M059J (cell line): Measurements from ENCODE around the gene TMEM151B. TPM values are rescaled to one million over a fixed set of nuclear protein-coding genes. Genes with fewer than 3 reads are reported as not detected.

Experiments used
- DNase-seq: peaks from one replicate; pipeline ENCODE4 v3.0.0-alpha.2; 2012; ENCODE audit warnings: low read depth
- total RNA-seq: library from RNA; depleted of rRNA; stranded (reverse); fragments of >200 nt; shearing (Covaris generic); gene quantifications from 2 replicates; pipeline ENCODE4 v1.2.3, GENCODE V29; 2014

Gene TMEM151B
- total RNA-seq, 1 experiment from 2014 or later, result not detected

DNA sequence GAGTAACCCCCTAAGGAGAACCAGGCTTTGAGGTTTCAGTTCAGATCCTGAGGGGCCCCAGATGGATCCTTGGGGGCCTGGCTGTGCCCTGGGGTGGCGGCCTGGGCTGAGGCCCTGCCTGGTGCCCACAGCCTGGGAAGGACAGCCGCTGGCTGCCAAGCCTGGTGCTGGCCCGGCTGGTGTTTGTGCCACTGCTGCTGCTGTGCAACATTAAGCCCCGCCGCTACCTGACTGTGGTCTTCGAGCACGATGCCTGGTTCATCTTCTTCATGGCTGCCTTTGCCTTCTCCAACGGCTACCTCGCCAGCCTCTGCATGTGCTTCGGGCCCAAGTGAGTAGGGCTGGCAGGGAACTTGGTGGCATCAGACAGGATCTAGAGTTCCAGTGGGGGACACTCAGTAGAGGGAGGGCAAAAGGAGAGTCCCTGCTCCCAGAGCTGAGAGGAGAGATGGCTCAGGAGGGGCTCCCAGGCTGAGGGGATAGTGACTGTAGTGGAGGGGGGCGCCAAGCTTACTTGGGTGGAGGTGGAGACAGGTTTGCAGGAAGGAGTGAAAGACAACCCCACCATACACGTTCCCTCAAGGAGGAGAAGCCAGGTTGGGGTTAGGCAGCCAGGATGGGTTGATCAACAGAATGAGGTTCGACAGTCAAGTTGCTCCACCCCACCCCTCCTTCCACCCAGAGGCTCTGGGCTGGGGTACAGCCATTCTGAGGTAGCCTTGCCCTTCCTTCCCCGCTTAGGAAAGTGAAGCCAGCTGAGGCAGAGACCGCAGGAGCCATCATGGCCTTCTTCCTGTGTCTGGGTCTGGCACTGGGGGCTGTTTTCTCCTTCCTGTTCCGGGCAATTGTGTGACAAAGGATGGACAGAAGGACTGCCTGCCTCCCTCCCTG lies 37.3 kb upstream of the TMEM151B start:
- DNase-seq, result no peak

DNA sequence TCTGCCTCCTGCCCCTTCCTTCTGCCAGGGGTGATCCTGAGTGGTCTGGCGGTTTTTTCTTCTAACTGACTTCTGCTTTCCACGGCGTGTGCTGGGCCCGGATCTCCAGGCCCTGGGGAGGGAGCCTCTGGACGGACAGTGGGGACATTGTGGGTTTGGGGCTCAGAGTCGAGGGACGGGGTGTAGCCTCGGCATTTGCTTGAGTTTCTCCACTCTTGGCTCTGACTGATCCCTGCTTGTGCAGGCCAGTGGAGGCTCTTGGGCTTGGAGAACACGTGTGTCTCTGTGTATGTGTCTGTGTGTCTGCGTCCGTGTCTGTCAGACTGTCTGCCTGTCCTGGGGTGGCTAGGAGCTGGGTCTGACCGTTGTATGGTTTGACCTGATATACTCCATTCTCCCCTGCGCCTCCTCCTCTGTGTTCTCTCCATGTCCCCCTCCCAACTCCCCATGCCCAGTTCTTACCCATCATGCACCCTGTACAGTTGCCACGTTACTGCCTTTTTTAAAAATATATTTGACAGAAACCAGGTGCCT lies 36.6 kb upstream of the TMEM151B start:
- no peak for DNase-seq

DNA sequence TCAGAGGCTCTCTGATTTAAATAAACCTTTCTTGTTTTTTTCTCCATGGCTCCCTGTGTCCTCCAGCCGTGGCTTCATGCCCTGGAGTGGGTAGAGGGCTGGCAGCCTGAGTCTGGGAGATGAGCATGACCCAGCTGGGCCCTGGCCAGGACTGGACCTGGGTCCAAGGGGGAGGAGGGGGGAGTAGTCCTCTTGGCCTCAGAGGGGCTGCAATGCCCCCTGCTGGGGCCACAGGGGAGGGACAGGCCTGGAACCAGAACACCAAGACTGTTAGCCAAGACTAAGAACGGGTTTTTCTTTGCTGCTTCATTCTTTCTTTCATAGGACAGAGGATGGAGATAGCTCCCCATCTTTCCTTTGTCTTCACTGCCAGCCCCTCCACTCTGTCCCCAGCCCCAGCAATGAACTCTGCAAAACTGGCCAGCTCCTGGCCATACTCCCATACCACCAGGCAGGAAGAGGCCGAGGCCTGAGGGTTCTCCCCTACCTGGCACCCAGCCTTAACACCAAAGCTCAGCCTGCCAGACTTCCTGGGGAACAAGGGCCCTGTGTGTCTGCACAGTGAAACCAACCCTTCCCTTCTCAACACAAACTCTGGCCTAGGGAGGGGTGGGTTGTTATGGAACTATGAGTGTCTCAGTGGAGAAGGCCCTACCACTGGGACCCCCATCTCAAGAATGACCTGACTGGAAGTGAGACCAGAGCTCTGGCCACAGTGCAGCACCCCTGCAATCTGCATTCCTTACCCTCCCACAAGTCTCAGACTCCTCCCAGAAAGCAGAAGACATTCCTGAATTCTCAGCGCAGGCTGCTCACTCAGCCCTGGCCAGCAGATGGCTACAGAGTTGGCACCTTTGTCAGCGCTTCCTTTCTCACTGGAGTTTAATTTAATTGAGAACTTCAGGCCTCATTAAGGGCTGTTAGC lies 35.9 kb upstream of the TMEM151B start:
- peak; percentile 90 for DNase-seq

DNA sequence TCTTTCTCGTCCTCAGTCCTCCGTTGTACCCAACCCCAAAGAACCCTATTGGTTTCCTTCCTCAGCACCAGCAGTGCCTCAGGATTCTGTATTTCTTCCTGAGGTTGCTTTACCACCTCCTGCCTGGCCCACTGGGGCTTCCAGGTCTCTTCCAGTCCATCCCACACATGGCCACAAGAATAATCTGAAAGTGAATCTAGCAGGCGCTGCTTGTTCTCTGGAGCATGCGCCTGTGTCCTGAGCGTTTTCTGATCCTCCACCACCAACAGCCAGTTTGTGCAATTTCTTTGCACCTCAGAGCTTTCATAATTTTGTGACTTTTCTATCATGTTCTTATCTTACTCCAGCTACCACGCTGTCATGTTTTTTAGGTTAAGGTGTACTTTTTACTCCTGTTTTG lies 35.0 kb upstream of the TMEM151B start:
- DNase-seq, result no peak

DNA sequence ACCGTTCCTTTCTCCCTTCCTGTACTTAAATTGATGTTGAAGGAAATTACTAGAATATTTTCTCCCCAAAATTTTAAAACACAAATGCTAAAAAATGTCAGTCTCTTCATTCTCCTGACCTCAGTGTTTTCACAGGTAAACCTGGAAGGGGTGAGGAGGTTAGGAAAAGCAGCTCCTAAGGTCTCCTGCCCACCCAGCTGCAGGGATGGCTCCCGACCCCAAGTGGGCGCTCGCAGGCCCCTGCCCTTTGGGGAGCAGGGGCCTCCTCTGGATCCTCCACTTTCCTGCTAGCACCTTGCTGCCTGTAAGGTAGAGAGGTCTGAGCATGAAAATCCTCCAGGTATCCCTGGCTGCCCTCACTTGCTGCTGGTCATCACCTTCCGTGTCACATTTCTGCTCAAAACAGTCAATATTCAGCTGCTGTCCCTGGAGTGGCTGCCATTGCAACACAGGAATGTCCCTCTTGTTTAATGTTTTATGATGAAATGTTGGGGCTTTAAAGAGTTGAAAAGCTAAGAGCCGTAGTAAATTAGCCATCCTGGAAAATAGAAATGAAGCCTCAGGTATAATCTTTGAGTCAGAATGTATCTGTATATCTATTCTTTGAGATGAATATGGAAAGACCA lies 34.2 kb upstream of the TMEM151B start:
- no peak for DNase-seq

DNA sequence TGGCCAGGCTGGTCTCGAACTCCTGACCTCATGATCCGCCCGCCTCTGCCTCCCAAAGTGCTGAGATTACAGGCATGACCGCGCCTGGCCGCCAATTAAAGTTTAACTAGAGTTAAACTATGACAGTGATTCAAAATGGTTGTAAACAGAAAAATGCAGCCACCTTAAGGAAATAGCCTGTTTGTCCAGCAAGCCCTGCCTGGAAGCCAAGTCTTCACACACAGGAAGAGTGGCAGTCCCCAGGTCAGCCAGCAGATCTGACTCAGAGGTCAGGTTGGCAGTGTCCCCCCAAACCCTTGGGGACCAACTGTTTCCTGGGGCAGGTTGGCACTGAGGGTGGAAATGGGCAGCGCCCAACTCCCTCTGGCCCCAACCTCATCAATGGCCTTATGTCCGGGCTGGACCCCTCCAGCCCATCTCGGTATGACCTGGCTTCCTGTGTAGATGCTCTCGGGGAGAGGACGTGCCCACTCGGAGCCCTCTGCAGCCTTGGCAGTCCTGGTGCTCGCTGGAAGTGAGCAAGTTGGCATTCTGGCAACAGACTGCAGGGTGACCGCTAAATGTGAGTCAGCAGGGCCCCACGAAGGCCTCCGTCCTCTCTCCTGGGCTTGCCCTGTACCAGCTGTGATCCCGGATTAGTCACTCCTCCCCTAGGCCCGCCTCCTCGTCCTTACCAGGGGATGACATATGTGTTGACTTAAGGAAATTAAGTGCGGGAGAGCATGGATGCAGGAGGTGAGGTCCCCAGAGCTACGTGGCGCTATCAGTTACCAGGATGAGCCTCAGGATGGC lies 33.0 kb upstream of the TMEM151B start:
- peak; percentile 100 for DNase-seq

DNA sequence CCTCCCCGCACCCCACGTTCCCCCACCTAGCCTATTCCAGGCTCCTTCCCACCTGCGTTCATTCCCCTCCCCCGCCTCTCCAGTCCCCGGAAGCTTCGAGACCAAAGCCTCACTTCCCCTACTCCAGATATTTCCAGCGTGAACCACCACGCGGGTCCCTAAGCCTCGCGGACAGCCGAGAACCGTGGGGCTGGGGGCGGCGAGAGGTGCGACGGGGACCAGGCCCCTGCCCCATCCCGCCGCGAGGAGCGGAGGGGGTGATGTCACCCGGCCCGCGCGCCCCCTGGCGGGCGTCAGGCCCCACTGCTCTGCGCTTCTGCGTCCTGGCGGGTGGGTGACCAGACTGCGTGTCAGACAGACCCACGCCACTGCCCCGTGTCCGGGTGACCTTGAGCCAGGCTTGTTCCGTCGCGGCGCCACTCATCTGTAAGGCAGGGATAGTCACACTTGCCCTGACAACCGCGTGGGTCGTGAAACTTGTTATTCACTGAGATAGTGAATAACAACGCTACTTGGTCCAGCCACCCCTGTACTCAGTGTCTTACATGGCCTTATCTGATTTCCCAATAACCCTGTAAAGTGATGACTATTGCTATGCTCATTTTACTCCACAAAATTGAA lies 32.3 kb upstream of the TMEM151B start:
- peak; percentile 73 for DNase-seq

DNA sequence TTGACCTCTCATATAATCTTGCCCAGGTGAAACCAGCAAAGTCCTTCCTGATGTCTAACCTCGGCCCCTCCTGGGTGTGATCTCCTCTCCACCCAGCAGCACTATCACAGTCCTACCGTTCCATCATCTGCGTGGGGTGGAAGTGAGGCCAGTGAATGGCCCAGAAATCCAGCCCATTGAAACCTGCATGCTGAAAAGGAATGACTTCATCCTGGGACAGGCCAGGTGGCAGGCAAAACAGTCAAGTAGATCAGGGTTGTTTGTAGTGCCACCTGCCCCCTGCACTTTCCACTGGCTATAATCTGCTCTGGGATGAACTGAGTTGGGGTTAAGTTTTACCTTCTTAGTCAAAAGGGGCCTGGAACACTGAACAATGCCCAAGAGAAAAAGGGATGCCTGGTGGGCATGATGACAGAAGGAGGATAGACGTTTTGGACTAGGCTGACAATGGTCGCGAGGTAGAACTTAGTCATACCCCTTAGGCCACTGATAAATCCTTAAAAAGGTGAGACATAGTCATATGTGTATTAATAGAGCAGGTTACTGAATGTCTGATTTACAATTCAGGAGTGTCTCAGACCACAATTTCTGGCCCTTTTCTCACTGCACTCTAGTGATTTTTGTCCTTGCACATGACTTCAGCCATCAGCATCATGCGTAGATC lies 31.4 kb upstream of the TMEM151B start:
- no peak for DNase-seq

DNA sequence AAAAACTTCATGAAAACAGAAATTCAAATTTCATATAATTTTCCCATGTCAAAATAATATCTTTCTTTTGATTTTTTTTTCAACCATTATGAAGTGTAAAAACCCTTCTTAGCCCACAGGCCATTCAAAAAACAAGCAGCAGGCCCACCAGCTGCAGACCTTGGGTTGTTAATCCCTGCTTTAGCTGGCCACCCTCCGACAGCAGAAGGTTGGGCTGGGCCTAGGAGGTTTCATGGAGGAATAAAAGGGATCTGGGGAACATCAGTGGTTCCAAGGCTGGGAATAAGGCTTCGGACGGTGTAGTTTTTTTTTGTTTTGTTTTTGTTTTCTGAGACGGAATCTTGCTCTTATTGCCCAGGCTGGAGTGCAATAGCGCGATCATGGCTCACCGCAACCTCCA lies 26.9 kb upstream of the TMEM151B start:
- no peak for DNase-seq

DNA sequence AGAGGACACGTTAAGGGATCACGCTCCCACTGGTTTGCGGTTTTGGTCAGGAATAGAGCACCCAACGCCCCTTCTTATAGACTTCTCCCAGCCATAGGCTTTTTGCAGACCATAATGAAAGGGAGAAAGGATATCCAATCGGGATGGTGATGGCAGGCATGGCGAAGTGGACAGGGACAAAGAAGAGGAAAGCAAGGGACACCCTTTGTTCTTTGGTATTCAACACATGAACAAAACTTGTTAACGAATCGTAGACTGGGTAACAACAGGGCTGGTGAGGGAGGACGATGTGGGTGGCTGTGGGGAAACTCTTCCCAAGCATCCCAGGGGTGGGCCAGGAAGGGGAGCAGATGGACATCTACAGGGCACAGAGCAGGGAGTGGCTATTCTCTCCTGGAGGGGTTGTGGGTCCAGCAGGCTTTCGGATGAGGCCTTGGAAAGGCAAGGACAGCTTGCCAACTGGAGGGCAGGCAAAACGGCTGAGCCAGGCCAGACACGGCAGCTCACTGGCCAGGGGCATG lies 24.8 kb upstream of the TMEM151B start:
- no peak for DNase-seq

DNA sequence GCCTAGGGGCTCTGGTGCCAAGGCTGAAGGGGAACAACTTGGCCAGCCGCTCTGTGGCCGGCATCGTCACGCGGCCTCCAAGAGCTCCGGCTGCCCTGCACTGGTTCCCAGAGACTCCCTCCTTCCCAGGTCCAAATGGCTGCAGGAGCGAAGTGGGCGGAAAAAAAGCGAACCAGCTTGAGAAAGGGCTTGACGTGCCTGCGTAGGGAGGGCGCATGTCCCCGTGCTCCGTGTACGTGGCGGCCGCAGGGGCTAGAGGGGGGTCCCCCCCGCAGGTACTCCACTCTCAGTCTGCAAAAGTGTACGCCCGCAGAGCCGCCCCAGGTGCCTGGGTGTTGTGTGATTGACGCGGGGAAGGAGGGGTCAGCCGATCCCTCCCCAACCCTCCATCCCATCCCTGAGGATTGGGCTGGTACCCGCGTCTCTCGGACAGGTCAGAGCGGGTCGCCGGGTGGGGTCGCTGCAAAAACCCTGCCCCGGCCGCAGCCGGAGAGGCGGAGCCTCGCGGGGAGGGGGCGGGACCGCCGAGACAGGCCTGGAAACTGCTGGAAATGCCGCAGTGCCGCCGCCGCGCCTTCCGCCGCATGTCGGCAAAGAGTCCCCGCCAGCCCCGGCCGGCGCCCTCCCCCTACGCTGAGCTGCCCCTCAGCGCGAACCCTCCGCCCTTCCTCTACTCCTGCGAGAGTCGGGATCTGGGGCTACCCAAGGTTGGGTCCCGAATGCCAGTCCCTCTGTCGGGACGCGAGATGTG lies 24.2 kb upstream of the TMEM151B start:
- DNase-seq, result peak; percentile 86

DNA sequence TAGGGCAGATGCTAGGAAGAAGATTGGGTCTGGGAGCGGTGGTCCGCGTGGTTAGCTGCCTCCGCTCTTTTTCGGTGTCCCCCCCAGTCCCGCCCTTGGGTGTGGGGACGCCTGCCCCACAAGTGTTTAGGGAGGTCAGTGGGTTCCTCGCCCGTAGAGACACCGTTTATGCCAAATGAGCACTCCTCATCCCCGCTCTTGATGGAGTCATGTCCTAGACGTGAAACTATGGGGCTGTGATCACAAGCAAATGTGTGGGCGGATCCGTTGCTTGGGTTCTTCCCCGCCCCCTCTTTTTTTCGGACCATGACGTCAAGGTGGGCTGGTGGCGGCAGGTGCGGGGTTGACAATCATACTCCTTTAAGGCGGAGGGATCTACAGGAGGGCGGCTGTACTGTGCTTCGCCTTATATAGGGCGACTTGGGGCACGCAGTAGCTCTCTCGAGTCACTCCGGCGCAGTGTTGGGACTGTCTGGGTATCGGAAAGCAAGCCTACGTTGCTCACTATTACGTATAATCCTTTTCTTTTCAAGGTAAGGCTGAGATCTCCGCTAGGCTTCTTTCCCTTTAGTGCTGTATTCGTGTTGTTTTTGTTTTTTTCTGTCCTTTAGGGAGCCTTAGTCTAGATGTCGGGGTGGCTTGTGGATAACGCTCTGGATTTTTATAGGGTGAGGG lies 23.4 kb upstream of the TMEM151B start, which contains the start of gene HSP90AB1:
Gene HSP90AB1 (plus strand): TSS at position 439 of the 675 bp plus-strand sequence. CDS start 1,529 bp downstream, outside the sequence.
- peak; percentile 99 for DNase-seq

DNA sequence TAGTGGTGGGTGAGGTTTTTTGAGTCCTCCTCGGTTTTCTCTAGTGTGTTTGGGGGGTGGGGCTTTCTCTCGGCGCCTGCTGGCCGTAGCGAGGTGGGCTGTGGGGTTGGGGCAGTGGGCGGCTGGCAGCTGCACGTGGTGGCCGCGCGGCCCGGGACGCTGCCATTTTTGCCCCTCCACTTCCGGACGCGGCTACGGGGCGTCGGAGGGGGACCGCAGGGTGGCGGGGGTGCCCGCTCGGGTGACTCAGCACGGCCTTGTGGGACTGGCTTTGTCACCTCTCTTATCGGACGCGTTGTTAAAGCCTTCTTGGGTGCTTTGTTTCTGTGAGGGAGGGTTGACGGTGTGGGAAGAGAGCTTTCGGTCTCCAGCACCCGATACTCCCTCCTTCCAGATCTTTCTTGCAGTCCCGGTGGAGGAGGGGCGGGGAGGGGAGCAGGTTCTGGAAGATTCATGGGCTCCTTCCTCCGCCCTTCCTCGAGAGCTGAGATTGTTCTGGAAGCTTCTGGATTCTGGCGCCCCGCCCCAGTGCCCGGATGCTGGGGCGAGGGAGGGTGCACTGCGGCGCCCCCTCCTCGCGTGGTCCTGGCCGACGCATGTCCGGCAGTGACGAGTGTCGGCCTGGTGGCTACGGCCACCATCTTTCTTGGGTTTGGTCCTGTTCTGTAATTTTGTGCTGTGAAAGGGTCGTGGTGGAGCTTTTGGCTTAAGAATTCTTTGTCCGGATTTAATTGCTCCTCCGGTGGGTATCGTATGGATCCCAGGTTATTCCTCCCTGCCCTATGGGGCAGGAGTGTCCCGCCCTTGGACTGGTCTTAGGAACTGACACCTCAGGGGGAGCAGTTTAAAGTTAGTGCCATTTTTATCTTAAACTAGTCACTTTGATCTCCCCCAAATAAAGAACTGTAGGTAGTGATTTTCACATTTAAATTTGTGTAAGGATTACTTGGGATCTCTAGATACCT lies 22.6 kb upstream of the TMEM151B start:
- peak; percentile 75 for DNase-seq

DNA sequence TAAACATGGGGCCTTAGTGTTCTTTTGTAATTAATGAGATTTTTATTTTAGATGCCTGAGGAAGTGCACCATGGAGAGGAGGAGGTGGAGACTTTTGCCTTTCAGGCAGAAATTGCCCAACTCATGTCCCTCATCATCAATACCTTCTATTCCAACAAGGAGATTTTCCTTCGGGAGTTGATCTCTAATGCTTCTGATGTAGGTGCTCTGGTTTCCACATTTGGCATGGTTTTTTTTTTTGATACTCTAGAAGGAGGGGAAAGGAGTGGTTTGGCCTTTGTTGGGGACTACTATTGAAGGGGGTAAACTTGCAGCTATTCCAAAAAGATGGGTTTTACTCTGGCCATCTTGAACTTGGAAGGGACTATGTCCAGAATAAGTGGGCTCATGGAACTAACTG lies 21.7 kb upstream of the TMEM151B start:
- no peak for DNase-seq

DNA sequence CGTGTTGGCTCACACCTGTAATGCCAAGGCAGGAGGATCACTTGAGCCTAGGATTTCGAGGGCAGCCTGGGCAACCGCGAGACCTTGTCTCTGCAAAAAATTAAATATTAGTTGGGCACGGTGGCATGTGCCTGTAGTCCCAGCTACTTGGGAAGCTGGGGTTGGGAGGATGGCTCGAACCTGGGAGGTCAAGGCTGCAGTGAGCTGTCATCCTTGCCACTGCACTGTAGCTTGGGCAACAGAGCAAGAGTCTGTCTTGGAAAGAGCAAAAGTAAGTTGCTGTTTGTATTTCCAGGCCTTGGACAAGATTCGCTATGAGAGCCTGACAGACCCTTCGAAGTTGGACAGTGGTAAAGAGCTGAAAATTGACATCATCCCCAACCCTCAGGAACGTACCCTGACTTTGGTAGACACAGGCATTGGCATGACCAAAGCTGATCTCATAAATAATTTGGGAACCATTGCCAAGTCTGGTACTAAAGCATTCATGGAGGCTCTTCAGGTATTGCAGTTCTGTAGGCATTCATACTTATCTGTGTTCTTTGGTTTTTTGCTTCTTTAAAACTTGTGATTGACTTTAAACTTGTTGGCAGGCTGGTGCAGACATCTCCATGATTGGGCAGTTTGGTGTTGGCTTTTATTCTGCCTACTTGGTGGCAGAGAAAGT lies 21.0 kb upstream of the TMEM151B start:
- DNase-seq, result no peak

DNA sequence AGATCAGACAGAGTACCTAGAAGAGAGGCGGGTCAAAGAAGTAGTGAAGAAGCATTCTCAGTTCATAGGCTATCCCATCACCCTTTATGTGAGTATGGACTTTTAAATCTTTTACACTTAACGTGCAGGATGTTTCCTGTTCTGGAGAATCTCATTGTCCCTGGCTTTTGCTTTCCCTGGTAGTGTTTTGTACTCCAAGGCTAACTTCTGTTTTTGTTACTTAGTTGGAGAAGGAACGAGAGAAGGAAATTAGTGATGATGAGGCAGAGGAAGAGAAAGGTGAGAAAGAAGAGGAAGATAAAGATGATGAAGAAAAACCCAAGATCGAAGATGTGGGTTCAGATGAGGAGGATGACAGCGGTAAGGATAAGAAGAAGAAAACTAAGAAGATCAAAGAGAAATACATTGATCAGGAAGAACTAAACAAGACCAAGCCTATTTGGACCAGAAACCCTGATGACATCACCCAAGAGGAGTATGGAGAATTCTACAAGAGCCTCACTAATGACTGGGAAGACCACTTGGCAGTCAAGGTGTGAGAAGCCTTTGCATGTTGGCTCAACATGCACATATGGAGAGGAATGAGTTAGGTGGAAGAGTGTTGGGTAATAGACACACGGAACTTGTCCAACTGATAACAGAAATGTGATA lies 20.1 kb upstream of the TMEM151B start:
- DNase-seq, result no peak
